ENCODE results near the gene CR1. TPM values are rescaled to one million over a fixed set of nuclear protein-coding genes. Genes with fewer than 3 reads are reported as not detected.
A peak's percentile ranks its signal among the peaks of the same experiment; 100 is the strongest.
"Not testable (repeated sequence)": the region's sequence is repeated elsewhere in the genome, so short reads cannot be mapped to it uniquely, and the experiment has no call there.

The CR1 gene
- total and polyA plus RNA-seq, 9 of the 15 experiments (the other 6 are each of a cell fraction or from before 2014, with no cell fraction given): 0.07 to 0.47 (median 0.18) TPM

- TF ChIP-seq ZNF695 (CRISPR knock-in tag; IDR thresholded peaks at IDR 0.05) (0 out of 2 replicates have a peak, but pooled peaks have one; percentile 25), HDAC3 (IDR thresholded peaks at IDR 0.05; ENCODE audit: borderline replicate concordance, partially characterized antibody) (peak; percentile 89), TCF3 (CRISPR knock-in tag; IDR thresholded peaks at IDR 0.05) (peak; percentile 99), ZNF311 (CRISPR knock-in tag; IDR thresholded peaks at IDR 0.05) (peak; percentile 87), GATA2 (CRISPR knock-in tag; IDR thresholded peaks at IDR 0.05) (peak; percentile 99), ETV1 (tag; conservative IDR thresholded peaks at IDR 0.05; ENCODE audit: low read depth) (0 out of 2 replicates have a peak, but pooled peaks have one; percentile 25), ZNF143 (CRISPR knock-in tag; IDR thresholded peaks at IDR 0.05) (0 out of 2 replicates have a peak, but pooled peaks have one; percentile 30), GTF2A2 (tag; IDR thresholded peaks at IDR 0.05) (peak; percentile 66; the same call in 1 of the 2 replicates), ZNF445 (CRISPR knock-in tag; IDR thresholded peaks at IDR 0.05; ENCODE audit: low read depth) (peak; percentile 66; the same call in 1 of the 2 replicates), MITF (IDR thresholded peaks at IDR 0.05) (peak; percentile 48; the same call in 1 of the 2 replicates), ELF4 (CRISPR knock-in tag; IDR thresholded peaks at IDR 0.05) (peak; percentile 75), NCOR1 (IDR thresholded peaks at IDR 0.05) (peak; percentile 96), ATF3 (IDR thresholded peaks at IDR 0.05) (peak; percentile 53), ATF3 (CRISPR knock-in tag; conservative IDR thresholded peaks at IDR 0.05) (peak; percentile 82; the same call in 1 of the 2 replicates), CREB3L1 (IDR thresholded peaks at IDR 0.05; ENCODE audit: borderline replicate concordance, low read depth) (peak; percentile 17; the same call in 1 of the 2 replicates), CREM (IDR thresholded peaks at IDR 0.05; ENCODE audit: low read depth) (peak; percentile 58), HSF4 (CRISPR knock-in tag; IDR thresholded peaks at IDR 0.05; ENCODE audit: borderline replicate concordance) (peak; percentile 89), GATAD2B (IDR thresholded peaks at IDR 0.05; ENCODE audit: borderline replicate concordance) (peak; percentile 35; the same call in 1 of the 2 replicates), ATF1 (tag; IDR thresholded peaks at IDR 0.05) (peak; percentile 43), KLF16 (IDR thresholded peaks at IDR 0.05) (peak; percentile 91), SMAD4 (CRISPR knock-in tag; conservative IDR thresholded peaks at IDR 0.05) (peak; percentile 96), ZNF175 (CRISPR knock-in tag; IDR thresholded peaks at IDR 0.05; ENCODE audit: low read depth) (peak; percentile 68; the same call in 1 of the 2 replicates), TOE1 (IDR thresholded peaks at IDR 0.05; ENCODE audit: borderline replicate concordance) (peak; percentile 62; the same call in 1 of the 2 replicates), NR2C1 (IDR thresholded peaks at IDR 0.05) (peak; percentile 68; the same call in 1 of the 2 replicates), NR2C1 (tag; IDR thresholded peaks at IDR 0.05) (peak; percentile 81)
- not testable (repeated sequence) for TF ChIP-seq ATF1 (CRISPR knock-in tag; IDR thresholded peaks at IDR 0.05); TOE1 (CRISPR knock-in tag; IDR thresholded peaks at IDR 0.05; ENCODE audit: borderline replicate concordance, low read depth)
Observed at GRCh38 chr1:207635569-207636186, 139.7 kb downstream of the CR1 start (continued).
